MV-4-11 (cell line): ENCODE measurements around the gene NUP93.
"Not testable (repeated sequence)": the region's sequence is repeated elsewhere in the genome, so short reads cannot be mapped to it uniquely, and the experiment has no call there.

Experiments used
- DNase-seq: peaks from one replicate; lab custom pipeline; 2025; lab: John Stamatoyannopoulos, UW

Gene NUP93

GRCh38 chr16:56870276-56870888 lies 140.5 kb downstream of the NUP93 start:
- peak; percentile 49 for DNase-seq

- peak; percentile 95 for DNase-seq
Measured at GRCh38 chr16:56871172-56871593, 141.3 kb downstream of the NUP93 start.

GRCh38 chr16:56872863-56873391 lies 143.0 kb downstream of the NUP93 start:
- DNase-seq, result peak; percentile 99

- DNase-seq, result no peak
Measured at GRCh38 chr16:56874800-56875199, 144.9 kb downstream of the NUP93 start.

GRCh38 chr16:56876048-56876447 lies 146.1 kb downstream of the NUP93 start:
- no peak for DNase-seq

- no peak for DNase-seq
Measured at GRCh38 chr16:56877486-56878182, 147.7 kb downstream of the NUP93 start.

GRCh38 chr16:56878282-56878854 lies 148.4 kb downstream of the NUP93 start:
- no peak for DNase-seq

GRCh38 chr16:56879276-56879675 lies 149.3 kb downstream of the NUP93 start:
- DNase-seq, result no peak

- DNase-seq, result no peak
Measured at GRCh38 chr16:56880176-56880575, 150.2 kb downstream of the NUP93 start.

- no peak for DNase-seq
Measured at GRCh38 chr16:56880685-56881084, 150.8 kb downstream of the NUP93 start.

GRCh38 chr16:56882077-56882800 lies 152.3 kb downstream of the NUP93 start:
- no peak for DNase-seq

GRCh38 chr16:56883586-56883985 lies 153.7 kb downstream of the NUP93 start:
- no peak for DNase-seq

- no peak for DNase-seq
Measured at GRCh38 chr16:56884026-56884582, 154.2 kb downstream of the NUP93 start.

GRCh38 chr16:56884929-56885328 lies 155.0 kb downstream of the NUP93 start:
- DNase-seq, result not testable (repeated sequence)

- DNase-seq, result no peak
Measured at GRCh38 chr16:56885446-56886162, 155.7 kb downstream of the NUP93 start.

GRCh38 chr16:56886296-56886695 lies 156.4 kb downstream of the NUP93 start:
- DNase-seq, result no peak

- no peak for DNase-seq
Measured at GRCh38 chr16:56886826-56887225, 156.9 kb downstream of the NUP93 start.

GRCh38 chr16:56888806-56889205 lies 158.9 kb downstream of the NUP93 start:
- peak; percentile 85 for DNase-seq

- DNase-seq, result no peak
Measured at GRCh38 chr16:56889206-56889605, 159.3 kb downstream of the NUP93 start.

- no peak for DNase-seq
Measured at GRCh38 chr16:56891685-56892084, 161.8 kb downstream of the NUP93 start.

GRCh38 chr16:56892705-56893104 lies 162.8 kb downstream of the NUP93 start:
- no peak for DNase-seq
